ENCODE data around the gene RUNX1.

The RUNX1 gene

DNA sequence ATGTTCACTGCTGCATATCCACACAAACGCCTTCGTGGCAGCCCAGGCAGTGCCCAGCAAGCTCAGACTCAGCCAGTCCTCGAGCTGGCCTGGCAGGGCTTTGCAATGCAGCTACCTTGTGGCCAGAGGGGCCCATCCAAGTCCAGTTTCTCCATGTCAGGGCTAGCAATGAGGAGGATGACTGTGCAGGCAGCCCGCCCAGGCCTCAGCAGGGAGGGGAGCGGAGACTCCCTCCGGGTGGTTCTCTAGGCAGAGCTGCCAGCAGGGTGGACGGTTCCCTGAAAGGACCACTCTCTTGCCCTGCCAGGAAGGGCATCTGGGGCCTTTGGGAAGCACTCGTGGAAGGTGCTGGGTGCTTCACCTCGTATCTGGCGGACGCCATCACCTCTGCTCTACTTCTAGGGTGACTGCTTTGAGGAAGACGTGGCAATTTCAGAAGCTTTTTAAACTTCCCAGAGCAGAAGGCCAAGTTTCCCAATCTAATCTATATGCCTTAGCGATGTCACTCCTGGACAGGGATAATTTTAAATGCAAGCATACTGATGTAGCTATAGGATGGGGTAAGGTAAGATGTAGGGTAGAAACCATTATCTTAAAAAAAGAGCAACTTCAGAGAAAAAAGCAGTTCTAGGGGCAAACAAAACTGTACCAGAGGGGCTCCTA, 56.2 kb downstream of the RUNX1 start:
- DNase-seq (ENCODE audit: low read depth, low spot score) = no peak

DNA sequence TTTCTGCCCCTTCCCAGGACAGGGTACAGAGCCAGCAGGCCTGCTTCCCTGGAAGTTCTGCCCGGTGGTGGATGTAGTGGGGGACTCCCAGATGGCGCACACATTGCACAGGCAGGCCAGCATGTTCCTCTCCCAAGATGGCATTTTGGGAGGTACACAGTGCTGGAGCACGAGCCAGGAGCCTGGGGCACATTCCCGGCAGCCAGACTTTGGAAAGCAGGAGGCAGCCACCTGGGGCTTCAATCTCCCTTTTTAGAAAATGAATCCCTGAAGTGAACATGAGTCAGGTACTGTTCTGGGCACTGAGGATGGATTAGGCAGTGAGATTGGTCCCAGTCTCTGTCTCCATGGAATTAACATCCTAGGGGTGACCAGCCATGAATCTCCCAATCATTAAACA, 56.9 kb downstream of the RUNX1 start:
- no peak for DNase-seq (ENCODE audit: low read depth, low spot score)

DNA sequence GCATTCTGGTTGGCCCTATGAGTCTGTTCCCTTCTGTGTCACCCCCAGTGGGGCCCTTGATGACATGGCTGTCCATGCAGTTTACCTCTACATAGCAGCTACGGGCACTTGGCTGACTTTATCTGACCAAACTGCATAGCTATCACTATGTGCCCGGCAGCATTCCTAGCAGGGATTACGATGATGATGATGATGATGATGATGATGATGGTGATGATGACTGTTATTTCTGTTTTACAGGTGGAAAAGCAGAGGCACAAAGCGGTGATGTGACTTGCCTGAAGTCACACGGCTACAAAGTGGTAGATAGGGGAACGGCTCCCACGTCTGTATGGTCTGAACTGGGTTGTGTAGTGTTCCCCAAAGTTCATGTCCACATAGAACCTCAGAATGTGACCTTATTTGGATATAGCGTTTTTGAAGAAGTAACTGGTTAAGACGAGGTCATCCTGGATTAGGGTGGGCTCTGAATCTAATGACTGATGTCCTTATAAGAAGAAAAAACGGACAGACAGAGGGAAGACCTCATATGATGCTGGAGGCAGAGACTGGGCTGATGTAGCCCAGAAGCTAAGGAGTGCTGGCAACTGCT, 57.6 kb downstream of the RUNX1 start:
- DNase-seq (ENCODE audit: low read depth, low spot score) = no peak

DNA sequence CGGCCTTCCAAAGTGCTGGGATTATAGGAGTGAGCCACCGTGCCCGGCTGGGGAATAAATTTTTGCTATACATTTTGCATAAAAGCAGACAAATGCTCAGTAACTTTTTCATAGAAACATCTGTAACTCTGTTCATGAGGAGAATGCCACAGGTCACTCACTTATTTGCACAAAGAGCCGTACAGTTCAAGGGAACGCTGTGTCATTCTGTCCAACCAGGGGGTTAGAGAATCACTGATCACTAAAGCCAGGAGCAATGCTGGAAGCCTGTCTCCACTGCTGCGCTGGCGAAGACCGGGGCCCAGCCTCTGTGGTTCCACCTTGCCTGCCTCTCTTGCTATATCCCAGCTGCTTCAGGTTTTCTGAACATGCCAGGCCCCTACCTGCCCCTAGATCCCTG, 58.3 kb downstream of the RUNX1 start:
- no peak for DNase-seq (ENCODE audit: low read depth, low spot score)

DNA sequence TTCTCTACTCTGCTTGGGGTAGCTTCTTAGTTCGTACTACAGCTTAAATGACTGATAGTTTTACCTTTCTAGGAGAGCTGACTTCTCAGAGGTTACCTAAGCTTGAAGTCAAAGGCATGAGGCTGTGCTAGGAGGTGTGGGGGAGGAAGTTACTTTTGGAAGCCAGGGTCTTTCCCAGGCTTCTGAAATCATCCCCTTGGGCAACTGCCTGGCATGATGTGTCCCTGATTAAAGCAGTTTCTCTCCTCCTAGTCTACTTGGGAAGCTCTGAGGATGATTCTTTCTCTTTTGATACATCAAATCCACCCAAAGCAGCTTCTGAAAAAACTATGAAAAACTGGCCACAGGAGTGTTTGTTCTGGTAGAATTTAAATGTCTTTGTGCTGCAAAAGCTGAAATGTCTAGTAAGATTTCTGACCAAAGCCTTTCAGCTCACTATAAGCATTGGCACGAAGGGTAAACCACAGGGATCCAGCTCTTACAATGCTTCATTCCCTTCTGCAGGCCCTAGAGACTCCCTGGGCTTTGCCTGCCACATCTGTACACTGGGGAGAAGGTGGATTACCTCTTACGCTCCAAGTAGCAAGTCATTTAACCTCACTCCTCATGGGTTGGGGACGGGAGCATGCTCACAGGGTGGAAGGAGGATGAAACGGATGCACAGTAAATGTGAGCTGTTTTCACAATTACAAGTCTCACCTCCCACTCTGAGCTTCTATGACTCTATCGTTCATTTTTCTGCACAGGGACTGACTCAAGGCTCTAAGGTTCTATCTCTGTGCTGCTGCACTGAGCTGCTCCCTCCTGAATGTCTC, 59.6 kb downstream of the RUNX1 start:
- DNase-seq (ENCODE audit: low read depth, low spot score) = no peak

DNA sequence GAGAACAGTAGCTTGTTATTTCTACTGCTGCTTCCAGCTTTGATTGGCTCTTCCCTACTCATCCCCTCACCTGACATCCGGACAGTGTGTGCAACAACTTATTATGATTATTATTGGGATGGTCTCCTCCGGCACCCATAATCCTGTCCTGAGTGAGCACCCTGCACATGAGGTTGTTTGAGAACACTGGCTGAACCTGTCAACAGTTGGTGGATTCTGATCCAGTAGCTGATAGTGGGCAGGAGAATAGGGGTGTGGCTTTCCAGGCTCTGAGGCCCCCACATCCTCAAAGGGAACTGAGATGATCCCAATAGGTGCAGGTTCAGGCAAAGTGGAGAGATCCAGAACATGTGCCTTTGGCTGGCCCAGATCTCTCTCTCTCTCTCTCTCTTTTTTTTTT, 60.5 kb downstream of the RUNX1 start:
- DNase-seq (ENCODE audit: low read depth, low spot score) = no peak

DNA sequence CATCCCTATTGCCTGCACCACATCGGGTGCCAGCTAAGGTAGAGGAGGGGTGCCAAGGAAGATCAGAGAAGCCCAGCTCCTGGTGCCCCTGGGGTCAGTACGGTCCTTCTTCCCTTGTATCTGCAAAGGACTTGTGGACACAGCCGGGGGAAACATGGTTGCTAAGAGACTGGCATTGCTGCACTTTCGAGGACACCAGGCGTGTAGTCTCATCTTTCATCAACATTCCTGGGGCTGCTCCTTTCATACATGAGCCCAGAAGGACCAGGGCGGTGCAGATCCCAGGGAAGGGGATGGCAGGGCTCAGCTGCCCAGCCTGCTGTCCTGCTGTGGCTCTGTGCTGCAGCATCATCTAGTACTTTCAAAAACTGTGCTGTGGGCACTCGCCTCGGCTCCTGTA, 61.0 kb downstream of the RUNX1 start:
- DNase-seq (ENCODE audit: low read depth, low spot score) = no peak

DNA sequence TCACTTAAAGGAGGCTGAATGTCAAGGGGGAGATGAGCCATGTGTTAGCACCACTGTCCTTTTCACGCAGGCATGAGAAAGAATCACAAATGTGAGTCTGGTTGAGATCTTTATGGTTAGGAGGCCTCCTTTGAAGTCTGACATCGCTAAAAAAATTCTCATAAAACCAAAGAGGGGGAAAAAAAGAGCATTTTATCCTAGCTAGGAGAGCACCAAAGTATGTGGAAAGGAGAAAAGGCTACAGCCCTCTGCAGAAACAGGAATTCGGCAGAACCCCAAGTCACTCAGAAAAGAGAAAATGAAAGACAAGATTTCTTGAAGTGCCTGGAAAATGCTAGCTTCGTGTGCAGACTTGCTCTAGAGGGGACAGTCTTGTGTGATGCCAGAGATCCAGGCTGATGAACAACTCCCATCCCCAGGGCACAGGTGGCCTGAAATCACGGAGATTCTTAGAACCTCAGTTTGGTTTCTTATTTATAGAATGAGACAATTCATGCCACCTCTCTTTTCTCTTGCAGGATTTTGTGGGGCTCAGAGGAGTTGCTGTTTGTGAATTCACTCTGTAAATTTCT, 61.5 kb downstream of the RUNX1 start:
- no peak for DNase-seq (ENCODE audit: low read depth, low spot score)

DNA sequence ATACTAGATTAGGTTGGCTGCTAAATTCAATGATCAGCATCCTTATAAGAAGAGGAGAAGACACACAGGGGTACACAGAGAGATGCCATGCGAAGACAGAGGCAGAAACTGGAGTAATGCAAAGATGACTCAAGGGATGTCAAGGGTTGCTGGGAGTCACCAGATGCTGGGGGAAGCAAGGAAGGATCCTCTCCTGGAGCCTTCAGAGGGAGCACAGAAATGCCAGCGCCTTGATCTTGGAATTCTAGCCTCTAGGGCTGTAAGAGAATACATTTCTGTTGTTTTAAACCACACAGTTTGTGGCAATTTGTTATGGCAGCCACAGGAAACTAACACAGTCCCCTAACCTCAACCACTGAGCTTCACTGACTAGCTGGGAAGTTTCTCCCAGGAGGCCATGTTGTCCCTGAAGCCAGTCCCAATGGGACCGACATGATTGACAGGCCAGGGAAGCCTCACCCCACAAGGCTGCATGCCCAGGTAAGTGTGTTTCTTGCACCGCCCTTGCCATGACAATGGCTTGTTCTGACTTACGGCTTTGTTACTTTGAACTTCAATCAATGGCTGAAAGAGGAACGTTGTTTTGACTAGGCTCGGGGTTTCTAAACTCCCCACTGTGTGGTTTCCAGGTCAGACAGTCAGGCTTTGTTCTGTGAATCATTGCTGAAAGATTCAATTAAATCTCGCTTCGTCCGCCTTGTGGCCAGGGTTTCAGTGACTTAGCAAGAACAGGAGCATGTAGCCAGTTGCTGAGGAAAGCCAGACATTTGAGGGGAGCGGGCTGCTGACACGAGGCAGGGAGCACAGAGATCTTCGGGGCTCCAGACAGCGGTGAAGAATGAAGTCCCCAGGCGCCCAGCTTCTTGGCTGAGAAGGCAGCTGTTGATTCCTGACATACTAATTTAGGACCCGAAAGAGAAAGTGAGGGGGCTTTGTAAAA, 62.3 kb downstream of the RUNX1 start:
- no peak for DNase-seq (ENCODE audit: low read depth, low spot score)

DNA sequence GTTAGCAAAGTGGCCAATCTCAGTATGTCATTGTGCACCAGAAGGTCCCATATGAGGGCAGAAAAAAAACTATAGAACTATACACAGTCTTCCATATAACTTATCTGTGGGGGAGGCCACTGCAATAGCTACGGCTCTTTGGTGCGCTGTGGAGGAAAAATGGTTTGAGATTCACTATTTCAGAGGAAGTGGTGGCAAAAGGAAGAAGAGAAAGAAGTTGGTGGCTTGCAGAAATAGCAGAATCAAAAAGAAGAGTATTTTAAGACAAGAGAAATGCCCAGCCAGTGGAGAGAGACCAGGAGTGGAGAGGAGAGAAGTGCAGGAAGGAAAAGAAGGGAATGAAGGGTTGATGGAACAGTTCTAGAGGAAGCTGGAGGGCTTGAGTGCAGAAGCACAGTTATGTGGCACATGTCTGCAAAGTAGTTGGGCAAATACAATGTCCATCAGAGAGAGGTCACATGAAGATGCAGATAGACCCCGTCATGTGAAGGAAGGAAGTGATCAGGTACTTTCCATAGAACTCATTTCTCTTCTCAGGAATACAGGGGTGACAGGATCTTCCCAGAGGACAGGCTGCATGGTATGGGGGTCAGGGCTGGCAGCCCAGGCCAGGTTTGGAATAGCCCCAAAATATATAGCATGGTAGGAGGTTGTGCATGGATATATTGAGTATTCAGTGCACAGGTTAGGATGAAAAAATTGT, 64.6 kb downstream of the RUNX1 start:
- no peak for DNase-seq (ENCODE audit: low read depth, low spot score)

DNA sequence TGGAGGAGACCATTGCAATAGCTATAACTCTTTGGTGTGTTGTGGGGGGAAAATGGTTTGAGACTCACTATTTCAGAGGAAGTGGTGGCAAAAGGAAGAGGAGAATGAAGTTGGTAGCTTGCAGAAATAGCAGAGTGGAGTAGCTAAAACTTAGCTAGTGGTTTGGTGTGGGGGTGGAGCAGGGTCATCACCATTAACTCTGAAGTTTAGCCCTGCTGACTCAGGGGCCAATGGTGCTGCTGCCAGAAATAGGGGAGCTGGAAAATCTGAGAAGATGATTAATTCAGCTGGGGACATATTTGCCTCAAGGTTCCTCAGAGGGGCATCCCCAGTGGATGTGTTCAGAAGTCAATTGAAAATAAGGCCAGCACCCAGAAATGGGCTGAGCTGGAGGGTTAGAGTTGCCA, 65.4 kb downstream of the RUNX1 start:
- no peak for DNase-seq (ENCODE audit: low read depth, low spot score)

DNA sequence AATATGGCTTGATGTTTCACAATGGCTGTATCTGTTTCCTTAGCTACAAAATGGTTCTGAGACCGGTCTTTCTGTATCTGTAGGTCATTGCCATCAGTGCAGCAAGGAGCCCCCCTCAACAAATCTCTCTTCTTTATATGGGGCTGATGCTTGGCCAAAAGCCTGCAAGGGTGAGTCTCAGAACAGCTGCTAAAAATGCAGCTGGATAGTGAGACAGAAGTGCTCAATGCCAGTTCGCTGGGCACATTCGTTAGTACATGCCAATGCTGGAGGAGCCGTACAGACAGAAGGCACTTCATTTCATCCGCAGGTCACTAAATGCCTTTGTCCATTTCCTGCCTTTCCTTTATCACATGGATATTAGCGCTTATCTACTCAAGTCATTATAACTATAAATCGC, 67.3 kb downstream of the RUNX1 start:
- DNase-seq (ENCODE audit: low read depth, low spot score) = no peak

DNA sequence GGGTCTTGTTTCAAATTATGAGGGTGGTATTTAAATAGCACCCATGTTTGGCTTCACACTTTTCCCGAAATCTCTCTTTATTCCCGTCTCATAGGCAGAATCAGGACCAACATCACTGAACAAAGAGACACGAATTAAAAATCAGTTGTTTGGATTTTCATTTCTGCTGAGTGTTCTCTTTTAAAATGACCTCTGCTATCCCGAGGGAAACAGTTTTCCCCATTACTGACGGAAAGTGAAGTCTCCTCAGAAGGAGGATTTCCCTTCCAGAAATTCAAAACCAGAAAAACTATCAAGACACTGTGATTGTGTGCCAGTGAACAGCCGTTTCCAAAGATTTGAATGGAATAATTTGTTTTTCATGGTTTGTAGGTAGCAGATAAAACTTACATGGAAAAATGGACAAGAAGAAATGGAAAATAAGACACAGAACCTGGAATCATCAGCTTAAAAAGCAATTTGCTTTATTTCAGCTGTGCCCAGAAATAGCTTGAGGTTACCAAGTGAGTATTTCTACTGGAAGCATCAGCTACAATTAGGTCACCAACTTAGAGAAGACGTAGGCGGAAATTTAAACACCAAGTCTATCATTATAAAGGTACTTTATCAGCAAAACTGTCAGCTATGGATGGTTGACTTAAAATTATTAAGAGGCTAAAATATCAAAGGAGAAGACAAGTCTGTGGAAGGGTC, 68.5 kb downstream of the RUNX1 start:
- no peak for DNase-seq (ENCODE audit: low read depth, low spot score)

DNA sequence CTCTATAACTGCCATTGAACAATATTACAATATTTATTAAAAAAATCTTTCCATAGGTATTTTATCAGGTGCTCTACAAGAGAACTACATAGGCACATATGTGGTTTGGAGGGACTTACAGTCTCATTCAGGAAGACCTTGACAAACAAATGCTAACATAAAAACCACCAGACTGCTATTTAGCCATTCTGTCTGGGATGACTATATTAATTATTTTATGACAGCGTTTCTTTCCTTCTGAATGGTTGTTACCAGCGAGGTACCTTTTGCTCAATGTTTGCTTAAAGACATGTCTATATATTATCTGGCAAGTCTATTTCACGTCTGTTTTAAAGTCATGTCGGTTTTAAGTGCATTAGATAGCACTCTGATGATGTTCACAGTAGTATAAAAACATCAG, 69.7 kb downstream of the RUNX1 start:
- DNase-seq (ENCODE audit: low read depth, low spot score) = no peak

DNA sequence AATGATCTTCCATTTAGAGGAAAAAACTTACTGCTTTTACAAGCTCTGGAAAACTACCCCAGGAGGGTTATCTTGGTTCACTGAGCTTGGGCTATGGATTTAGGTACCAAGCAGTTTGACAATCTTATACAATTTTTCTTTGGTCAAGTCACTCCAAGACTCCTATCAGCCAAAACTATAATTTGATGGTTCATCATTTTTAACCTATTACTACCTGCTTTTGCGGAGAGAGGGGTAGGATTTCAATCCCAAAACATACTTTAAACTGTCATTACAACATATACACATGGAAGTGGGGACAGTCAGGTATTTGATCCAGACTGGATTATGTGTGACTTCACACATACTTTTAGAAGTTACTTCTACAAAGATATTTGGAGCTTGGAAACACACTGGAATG, 71.8 kb downstream of the RUNX1 start:
- DNase-seq (ENCODE audit: low read depth, low spot score) = no peak

DNA sequence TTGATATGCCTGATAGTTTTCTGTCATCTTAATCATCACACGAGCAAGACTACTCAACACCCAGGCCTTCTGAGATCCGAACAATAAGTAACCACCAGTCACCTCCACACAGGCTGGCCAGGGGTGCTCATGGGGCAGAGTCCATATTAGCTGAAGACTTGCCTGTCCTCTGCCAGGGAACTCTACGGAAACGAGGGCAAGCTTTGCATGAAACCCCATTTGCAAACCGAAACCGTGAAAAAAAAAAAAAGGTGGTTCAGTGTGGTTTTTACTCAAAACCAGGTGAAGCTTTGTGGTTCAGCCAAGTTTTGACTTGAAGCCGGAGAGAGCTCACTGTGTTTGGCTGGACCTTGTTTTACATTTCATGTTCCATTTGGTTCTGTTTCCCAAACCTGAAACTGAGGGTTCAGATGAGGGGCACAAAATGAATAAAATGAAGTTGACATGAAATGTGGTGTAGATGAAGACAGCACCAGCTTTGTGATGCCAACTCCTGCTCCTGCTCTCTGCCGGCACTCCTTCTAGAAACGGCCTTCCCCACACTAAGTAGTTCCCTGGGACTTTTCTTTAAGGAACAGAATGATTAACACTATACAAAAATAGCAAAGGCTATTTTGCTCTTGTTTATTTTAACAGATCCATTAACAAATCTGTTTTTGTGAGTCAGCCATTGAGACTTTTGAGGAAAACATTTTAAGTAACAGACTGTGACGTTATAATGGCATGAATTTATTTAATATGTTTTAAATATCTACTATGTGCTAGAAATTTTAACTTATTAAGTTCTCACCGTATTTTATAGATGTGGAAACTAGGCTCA, 74.7 kb downstream of the RUNX1 start:
- no peak for DNase-seq (ENCODE audit: low read depth, low spot score)

DNA sequence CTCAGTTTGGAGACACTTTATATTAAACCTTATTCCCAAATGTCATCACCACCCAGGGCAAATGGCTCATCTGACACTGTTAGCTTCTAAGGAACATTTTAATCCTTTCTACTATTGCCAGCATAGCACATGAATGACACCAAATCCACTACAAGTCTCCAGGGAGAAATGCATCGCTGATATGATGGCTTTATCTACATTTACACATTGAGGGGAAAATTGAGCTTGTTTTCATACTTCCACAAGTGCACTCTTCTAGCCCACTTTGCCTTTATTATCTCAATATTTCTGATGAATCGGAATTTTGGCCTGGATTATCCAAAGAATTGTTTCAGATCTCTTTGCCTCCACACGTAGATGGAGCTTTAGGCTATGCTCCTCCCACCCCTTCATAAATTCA, 75.4 kb downstream of the RUNX1 start:
- DNase-seq (ENCODE audit: low read depth, low spot score) = no peak

DNA sequence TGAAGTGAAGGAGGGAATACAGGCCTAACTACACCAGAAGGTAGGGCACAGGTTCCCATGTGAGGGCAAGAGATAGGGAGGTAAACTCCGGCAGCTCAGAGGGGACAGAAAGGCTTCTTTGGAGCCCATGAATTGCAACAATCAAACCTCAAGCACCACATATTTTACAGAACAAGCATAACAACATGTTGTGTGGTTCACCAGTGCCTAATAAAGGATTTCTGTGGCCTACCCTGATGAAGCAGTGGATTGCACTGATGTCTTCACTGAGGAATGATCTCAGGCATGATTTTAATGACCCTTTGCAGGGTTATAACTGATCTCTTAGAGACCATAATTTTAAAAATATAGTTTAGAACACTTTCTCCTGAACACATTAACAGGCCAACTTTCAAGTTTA, 77.4 kb downstream of the RUNX1 start:
- no peak for DNase-seq (ENCODE audit: low read depth, low spot score)

DNA sequence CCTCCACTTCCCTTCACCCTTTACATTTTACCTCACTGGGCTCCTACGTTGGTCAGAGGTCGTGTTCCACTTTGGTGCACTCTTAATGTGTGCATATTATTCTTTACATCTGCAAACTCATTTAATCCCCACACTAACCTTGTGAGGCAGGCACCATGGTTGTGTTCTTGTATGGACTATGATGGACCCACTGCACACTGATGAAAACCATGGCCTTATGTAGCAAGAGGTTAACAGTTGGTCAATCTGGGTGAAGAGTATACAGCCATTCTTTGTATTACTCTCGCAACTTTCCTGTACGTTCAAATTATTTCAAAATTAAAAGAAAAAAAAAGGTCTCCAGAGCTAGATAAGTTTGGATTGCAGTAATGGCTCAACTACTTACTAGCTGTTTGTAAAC, 78.5 kb downstream of the RUNX1 start:
- DNase-seq (ENCODE audit: low read depth, low spot score) = no peak

DNA sequence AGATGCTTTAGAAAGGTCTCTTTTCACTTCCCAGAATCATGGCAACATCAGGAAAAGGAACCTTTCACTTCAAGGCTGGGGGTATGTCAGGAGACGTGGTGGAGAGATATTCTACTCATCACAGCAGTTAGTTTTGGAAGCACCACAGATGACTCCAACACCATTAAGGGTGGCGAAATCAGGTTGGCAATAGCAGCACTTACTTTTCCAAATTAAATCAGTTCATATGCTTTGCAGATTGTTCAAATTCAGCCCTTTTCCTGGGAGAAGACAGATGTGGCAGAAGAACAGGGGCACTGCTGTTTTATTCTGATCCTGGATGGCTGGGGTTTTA, 79.0 kb downstream of the RUNX1 start:
- DNase-seq (ENCODE audit: low read depth, low spot score) = no peak
